ENCODE measurements around the gene ZNF441.
A peak's percentile ranks its signal among the peaks of the same experiment; 100 is the strongest.
"Not testable (repeated sequence)": the region's sequence is repeated elsewhere in the genome, so short reads cannot be mapped to it uniquely, and the experiment has no call there.

ZNF441 gene

DNA sequence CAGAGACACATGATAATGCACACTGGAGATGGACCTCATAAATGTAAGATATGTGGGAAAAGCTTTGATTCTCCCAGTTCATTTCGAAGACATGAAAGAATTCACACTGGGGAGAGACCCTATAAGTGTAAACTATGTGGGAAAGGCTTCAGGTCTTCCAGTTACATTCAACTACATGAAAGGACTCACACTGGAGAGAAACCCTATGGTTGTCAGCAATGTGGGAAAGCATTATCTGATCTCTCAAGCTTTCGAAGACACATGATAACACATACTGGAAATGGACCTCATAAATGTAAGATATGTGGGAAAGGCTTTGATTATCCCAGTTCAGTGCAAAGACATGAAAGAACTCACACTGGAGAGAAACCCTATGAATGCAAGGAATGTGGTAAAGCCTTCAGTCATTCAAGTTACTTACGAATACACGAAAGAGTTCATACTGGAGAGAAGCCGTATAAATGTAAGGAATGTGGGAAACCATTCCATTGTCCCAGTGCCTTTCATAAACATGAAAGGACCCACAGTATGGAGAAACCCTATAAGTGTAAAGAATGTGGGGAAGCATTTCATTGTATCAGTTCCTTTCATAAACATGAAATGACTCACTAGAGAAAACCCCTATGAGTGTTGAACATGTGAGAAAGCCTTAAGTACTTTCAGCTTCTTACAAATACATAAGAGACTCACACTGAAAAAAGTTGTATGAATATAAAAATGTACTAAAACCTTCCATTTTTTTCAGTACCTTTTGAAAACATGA is 14.7 kb downstream of the ZNF441 start:
- no peak for DNase-seq

GRCh38 chr19:11783767-11784166 is 17.0 kb downstream of the ZNF441 start:
- DNase-seq: no peak

DNA sequence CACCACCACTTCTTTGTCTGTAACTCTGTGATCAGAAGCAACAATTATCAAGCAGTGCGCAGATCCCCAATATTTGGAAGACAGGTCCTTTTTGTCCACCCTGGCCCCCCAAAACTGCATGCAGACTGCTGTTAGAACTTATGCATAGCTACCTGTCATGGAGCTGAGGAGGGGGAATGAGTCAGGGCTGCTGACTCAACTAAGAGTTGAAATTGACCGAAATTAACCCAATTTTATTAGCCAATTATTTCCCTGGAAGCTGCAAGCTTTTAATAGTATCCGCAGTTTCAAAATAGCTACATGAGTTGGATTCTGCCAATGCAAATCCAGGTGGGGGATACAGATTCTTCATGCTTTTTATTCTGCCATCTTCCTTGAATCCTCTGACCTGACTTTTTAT is 17.6 kb downstream of the ZNF441 start:
- no peak for DNase-seq

- DNase-seq: no peak
Observed at GRCh38 chr19:11787536-11787935, 20.7 kb downstream of the ZNF441 start.

DNA sequence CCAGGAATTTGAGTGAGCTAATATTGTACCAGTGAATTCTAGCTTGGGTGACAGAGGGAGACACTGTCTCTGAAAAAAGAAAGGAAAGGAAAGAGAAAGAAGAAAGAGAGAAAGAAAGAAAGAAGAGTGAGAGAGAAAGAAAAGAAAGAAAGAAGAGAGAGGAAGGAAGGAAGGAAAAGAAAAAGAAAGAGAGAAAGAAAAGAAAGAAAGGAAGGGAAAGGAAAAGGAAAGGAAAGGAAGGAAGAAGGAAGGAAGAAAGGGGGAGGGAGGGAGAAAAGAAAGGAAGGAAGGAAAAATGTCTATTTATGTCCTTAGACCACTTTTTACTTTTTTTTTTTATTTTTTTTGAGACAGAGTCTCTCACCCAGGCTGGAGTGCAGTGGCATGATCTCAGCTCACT is 26.1 kb downstream of the ZNF441 start:
- no peak for DNase-seq

- peak; percentile 75 for DNase-seq
Observed at GRCh38 chr19:11797491-11797890, 30.7 kb downstream of the ZNF441 start.

DNA sequence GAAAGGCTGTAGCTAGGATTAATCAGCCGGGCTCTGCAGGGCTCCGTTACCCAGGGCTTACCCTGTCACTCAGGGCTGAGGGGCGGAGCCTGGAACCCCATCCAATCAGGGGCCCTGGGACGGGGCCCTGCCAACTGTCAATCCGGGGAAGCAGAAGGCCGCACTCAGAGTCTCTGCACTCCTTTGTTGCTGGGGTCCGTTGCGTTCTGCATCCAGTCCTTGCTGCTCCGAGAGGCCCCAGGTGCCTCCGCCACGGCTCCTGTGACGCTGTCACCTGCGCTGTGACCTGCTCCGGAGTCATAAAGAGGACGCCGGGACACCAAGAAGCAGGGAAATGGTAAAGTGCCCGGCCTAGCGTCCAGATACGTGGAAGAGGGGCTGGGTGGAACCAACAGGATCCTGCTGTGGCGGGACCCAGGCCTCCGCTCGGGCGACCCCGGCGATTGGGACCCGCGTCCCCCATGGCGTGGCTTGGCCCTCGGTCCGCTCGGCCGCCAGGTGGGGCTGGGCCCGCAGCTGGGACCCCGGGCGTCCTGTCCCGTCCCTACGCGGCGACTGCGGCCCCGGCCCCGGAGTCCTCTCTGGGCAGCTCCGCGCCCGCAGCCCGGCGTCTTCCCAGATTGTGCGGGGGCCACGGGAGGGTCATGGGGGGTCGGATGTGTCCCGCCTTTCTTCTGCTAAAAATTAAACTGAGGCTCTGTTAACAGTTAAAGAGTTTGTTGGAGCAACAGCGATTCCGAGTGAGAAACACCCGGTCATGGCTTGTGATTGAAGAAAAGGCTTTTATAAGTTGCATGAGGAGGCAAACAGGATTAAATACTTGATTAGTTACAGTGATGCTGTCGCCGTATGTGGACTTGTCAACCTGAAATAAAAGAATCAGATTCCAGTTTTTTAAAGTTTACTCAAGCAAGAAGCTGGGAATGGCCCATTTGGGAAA is 31.9 kb downstream of the ZNF441 start, which contains the start of gene ZNF491:
ZNF491 (plus strand) TSS at position 133 of the 940 bp plus-strand sequence. CDS start 7,431 bp downstream, outside the sequence.
- peak; percentile 83 for DNase-seq

- DNase-seq: no peak
Observed at GRCh38 chr19:11806354-11807098, 39.7 kb downstream of the ZNF441 start.

- no peak for DNase-seq
Observed at GRCh38 chr19:11807099-11807380, 40.2 kb downstream of the ZNF441 start.

- no peak for DNase-seq
Observed at GRCh38 chr19:11813703-11814028, 46.9 kb downstream of the ZNF441 start.

DNA sequence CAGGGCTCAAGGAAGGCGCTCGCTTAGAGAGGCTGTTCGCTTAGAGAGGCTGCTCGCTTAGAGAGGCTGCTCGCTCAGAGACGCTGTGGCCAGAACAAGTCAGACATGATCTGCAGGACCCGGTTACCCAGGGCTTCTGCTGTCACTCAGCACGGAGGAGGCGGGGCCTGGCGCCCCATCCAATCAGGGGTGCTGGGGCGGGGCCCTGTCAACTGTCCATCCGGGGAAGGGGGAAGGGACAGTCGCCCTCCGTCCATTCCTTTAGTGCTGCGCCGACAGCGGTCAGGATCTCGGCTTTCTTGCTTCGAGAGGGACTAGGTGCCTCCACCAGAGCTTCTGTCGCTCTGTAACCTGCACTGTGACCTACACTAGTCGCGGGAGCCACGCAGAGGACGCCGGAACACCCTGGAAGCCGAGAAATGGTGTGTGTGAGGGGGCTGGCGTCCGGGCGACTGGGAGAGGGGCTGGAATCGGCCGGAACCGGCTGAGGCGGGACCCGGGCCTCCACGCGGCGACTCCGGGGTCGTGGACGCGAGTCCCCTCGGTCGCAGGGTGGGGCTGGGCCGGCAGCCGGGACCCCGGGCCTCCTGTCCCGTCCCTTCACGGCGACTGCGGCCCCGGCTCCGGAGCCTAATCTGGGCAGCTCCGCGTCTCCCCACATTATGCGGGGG is 47.4 kb downstream of the ZNF441 start, which contains the start of gene ZNF440:
ZNF440 (plus strand) TSS at position 245 of the 671 bp plus-strand sequence; CDS start at position 420, 175 bp downstream.
- peak; percentile 83 for DNase-seq

DNA sequence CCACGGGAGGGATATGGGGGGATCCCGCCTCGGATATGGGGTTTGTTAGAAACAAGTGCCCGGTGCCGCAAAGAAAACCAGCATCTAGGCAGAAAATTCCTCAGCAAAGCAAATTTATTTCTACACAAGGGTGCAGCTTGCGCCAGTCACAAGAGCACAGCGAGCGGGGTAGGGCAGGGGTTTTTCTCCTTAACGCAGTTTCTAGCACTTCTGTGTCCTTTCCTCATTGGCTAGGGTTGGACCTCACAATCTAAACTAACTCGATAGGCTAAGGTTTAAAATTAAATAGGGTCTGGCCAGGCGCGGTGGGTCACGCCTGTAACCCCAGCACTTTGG is 47.9 kb downstream of the ZNF441 start:
- no peak for DNase-seq

GRCh38 chr19:11821474-11822109 is 54.8 kb downstream of the ZNF441 start:
- DNase-seq: no peak

- not testable (repeated sequence) for DNase-seq
Observed at GRCh38 chr19:11828957-11829876, 62.4 kb downstream of the ZNF441 start.

GRCh38 chr19:11832253-11832912 is 65.6 kb downstream of the ZNF441 start:
- no peak for DNase-seq

DNA sequence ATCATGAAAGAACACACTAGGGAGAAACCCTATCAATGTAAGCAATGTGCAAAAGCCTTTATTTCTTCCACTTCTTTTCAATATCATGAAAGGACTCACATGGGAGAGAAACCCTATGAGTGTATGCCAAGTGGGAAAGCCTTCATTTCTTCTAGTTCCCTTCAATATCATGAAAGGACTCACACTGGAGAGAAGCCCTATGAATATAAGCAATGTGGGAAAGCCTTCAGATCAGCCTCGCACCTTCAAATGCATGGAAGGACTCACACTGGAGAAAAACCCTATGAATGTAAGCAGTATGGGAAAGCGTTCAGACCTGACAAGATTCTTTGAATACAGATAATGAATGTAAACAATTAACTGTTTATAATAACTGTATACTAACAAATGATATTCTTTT is 66.7 kb downstream of the ZNF441 start:
- no peak for DNase-seq
